ENCODE measurements around the gene TMCC3. TPM values are rescaled to one million over a fixed set of nuclear protein-coding genes. Genes with fewer than 3 reads are reported as not detected.

The TMCC3 gene
- total RNA-seq, 1 donor from 2014 or later, result 48.1 TPM

DNA sequence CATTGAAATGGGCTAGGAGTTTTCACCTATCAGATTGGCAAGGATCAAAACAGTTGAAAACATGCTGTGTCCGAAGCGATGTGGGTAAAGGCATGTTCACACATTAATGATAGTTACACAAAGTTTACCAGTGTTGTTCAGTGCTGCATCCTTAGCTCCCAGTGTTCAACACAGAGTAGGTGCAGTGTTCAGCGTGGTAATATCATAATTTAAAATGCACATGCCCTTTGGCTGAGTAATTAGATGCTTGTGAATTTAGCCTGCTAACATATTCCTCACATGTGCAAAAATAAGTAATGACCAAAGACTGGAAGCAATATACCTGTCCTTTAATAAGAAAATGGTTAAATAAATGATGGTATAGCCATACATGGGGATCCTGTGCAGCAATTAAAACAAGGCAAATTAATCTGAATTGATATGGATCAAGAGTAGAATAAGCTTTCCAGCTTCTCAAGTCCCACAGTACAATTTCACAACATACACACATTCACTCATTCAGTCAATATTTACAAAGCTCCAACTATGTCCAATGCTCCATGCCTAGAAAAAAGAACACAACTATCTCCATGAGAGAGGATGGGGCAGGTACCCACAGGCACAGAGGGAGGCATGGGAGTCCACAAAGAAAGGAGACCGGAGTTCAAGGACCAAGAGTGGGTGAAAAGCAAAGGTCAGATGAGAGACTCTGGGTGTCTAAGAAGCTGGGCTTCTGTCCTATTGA is 12.8 kb downstream of the TMCC3 start:
- TF ChIP-seq CTCF (IDR thresholded peaks at IDR 0.05; ENCODE audit: unreplicated experiment), result no peak
- Mint-ChIP-seq H3K27ac (ENCODE audit: unreplicated experiment) (no peak overlapping the region), H3K36me3 (ENCODE audit: low read depth, unreplicated experiment) (peaks cover 4% of the 10 kb centered on the region), H3K9me3 (ENCODE audit: unreplicated experiment) (no peaks in the 10 kb centered on the region), H3K4me1 (ENCODE audit: unreplicated experiment) (peaks cover under 1% of the 10 kb centered on the region), H3K4me3 (ENCODE audit: unreplicated experiment) (no peak overlapping the region), H3K27me3 (ENCODE audit: unreplicated experiment) (no peaks in the 10 kb centered on the region)
- no peak for DNase-seq (ENCODE audit: low spot score)

- no peak for DNase-seq (ENCODE audit: low spot score)
- H3K9me3 Mint-ChIP-seq (ENCODE audit: unreplicated experiment), result no peaks in the 10 kb centered on the region
- no peaks in the 10 kb centered on the region for H3K27me3 Mint-ChIP-seq (ENCODE audit: unreplicated experiment)
- H3K4me1 Mint-ChIP-seq (ENCODE audit: unreplicated experiment), result no peaks in the 10 kb centered on the region
- no peak for TF ChIP-seq CTCF (IDR thresholded peaks at IDR 0.05; ENCODE audit: unreplicated experiment)
- H3K4me3 Mint-ChIP-seq (ENCODE audit: unreplicated experiment), result no peak overlapping the region
- H3K27ac Mint-ChIP-seq (ENCODE audit: unreplicated experiment), result no peak overlapping the region
- no peaks in the 10 kb centered on the region for H3K36me3 Mint-ChIP-seq (ENCODE audit: low read depth, unreplicated experiment)
Measured at GRCh38 chr12:94636462-94637085, 13.8 kb downstream of the TMCC3 start.

GRCh38 chr12:94634717-94635116 is 15.6 kb downstream of the TMCC3 start:
- Mint-ChIP-seq H3K4me3 (ENCODE audit: unreplicated experiment) (no peak overlapping the region), H3K4me1 (ENCODE audit: unreplicated experiment) (no peaks in the 10 kb centered on the region), H3K27me3 (ENCODE audit: unreplicated experiment) (no peaks in the 10 kb centered on the region), H3K9me3 (ENCODE audit: unreplicated experiment) (no peaks in the 10 kb centered on the region), H3K27ac (ENCODE audit: unreplicated experiment) (no peak overlapping the region), H3K36me3 (ENCODE audit: low read depth, unreplicated experiment) (no peaks in the 10 kb centered on the region)
- TF ChIP-seq CTCF (IDR thresholded peaks at IDR 0.05; ENCODE audit: unreplicated experiment), result no peak
- no peak for DNase-seq (ENCODE audit: low spot score)

DNA sequence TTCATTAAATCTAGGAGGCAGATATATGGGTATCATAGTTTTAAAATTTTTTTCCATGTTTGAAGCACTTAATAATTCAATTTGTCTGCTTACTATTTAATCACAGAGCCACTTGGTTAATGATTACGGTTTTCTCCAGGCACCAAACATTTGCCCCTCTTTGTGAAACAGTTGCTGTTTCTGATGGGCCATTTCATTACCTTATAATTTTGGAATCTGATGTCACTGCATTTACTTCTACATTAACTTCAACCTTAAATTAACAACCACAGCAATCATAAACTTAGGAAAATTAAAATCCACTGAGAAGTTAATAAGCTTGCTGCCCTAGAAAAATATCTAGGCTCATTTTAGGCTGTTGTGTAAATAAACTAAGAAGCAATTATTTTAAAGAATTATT is 17.0 kb downstream of the TMCC3 start:
- Mint-ChIP-seq H3K36me3 (ENCODE audit: low read depth, unreplicated experiment) (peaks cover 3% of the 10 kb centered on the region), H3K4me1 (ENCODE audit: unreplicated experiment) (no peaks in the 10 kb centered on the region), H3K27me3 (ENCODE audit: unreplicated experiment) (no peaks in the 10 kb centered on the region), H3K27ac (ENCODE audit: unreplicated experiment) (no peak overlapping the region), H3K4me3 (ENCODE audit: unreplicated experiment) (no peak overlapping the region), H3K9me3 (ENCODE audit: unreplicated experiment) (no peaks in the 10 kb centered on the region)
- no peak for TF ChIP-seq CTCF (IDR thresholded peaks at IDR 0.05; ENCODE audit: unreplicated experiment)
- no peak for DNase-seq (ENCODE audit: low spot score)

GRCh38 chr12:94631058-94631457 is 19.3 kb downstream of the TMCC3 start:
- Mint-ChIP-seq H3K4me1 (ENCODE audit: unreplicated experiment) (peaks cover 4% of the 10 kb centered on the region), H3K36me3 (ENCODE audit: low read depth, unreplicated experiment) (peaks cover 7% of the 10 kb centered on the region), H3K4me3 (ENCODE audit: unreplicated experiment) (no peak overlapping the region), H3K9me3 (ENCODE audit: unreplicated experiment) (no peaks in the 10 kb centered on the region), H3K27me3 (ENCODE audit: unreplicated experiment) (no peaks in the 10 kb centered on the region), H3K27ac (ENCODE audit: unreplicated experiment) (no peak overlapping the region)
- DNase-seq (ENCODE audit: low spot score), result no peak
- TF ChIP-seq CTCF (IDR thresholded peaks at IDR 0.05; ENCODE audit: unreplicated experiment), result no peak

Data from endothelial cell (in vitro differentiated cells).